LNCAP (cell line): ENCODE measurements around the gene MAP3K2.

Experiments
- TF ChIP-seq, protein P1 (sequence below): fragments of 450-650 bp; IDR thresholded peaks from 2 replicates; pipeline ENCODE4 v1.5.1; 2017; ENCODE audit warnings: mild to moderate bottlenecking

MAP3K2 gene

DNA sequence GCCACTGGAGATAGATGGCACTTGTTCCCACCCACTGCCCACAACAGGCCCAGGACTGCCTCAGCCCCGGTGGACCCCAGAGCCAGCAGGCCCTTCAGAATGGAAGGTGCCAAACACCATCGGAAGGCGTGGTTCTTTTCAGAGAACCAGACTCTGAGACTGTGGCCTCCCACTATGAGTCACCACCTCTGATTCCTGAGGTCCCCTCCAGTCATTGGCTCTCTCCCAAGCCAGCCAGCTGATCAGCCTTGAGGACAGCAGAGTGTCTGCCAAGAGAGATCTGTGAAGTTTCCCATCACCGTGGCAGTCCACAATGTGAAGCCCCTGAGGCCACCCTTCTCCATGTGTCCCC is 10.4 kb upstream of the MAP3K2 start:
- TF ChIP-seq, protein P1, sequence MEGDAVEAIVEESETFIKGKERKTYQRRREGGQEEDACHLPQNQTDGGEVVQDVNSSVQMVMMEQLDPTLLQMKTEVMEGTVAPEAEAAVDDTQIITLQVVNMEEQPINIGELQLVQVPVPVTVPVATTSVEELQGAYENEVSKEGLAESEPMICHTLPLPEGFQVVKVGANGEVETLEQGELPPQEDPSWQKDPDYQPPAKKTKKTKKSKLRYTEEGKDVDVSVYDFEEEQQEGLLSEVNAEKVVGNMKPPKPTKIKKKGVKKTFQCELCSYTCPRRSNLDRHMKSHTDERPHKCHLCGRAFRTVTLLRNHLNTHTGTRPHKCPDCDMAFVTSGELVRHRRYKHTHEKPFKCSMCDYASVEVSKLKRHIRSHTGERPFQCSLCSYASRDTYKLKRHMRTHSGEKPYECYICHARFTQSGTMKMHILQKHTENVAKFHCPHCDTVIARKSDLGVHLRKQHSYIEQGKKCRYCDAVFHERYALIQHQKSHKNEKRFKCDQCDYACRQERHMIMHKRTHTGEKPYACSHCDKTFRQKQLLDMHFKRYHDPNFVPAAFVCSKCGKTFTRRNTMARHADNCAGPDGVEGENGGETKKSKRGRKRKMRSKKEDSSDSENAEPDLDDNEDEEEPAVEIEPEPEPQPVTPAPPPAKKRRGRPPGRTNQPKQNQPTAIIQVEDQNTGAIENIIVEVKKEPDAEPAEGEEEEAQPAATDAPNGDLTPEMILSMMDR: no peak

DNA sequence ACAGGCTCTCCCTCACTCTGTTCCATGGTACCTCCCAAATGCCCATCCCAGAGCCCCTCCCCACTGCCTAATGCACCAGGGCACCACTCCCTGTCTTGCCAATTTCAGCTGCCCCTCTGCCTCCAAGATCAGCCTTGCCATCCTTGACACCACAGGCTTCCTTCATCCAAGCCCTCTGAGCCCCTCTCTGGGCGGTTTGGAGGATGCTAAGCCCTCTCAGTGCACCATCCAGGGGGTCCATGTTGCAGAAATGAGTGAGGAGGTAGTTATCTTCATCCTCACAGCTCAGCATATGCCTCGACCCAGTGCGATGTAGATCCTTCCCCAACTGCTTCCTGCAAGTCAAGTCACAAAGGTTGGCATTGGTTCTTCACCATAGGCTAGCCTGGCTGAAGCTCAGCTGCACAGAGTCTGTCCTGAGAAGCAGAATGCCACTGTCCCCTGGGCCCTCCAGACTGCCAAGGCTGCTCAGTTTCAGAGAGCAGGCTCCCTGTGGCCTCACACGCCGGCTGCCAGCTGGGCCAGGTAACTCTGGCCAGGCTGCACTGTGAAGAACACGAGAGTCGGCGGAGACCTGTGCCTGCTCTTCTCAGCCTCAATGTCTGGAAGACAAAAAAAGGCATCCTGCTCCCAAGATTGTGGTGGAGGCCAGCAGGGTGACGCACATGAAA is 9.9 kb upstream of the MAP3K2 start:
- TF ChIP-seq, protein P1: no peak

DNA sequence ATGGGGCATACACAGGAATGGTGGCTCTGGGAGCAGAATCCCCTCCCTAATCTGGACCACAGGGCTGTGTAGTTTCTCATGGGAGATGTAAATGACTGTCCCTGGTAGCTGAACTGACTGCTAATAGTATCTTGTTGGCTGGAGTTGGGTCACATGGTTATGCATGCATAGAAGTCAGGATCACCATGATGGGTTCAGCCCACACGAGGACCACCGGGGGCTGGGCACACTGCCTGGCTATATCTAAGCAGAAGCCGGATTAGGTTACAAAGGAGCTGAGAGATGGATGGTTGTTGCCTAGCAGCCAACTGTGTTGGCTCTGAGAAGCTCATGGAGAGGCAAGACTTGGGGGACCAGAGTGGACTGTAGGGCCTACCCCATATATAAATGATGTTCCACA is 6.7 kb upstream of the MAP3K2 start:
- TF ChIP-seq, protein P1: no peak

DNA sequence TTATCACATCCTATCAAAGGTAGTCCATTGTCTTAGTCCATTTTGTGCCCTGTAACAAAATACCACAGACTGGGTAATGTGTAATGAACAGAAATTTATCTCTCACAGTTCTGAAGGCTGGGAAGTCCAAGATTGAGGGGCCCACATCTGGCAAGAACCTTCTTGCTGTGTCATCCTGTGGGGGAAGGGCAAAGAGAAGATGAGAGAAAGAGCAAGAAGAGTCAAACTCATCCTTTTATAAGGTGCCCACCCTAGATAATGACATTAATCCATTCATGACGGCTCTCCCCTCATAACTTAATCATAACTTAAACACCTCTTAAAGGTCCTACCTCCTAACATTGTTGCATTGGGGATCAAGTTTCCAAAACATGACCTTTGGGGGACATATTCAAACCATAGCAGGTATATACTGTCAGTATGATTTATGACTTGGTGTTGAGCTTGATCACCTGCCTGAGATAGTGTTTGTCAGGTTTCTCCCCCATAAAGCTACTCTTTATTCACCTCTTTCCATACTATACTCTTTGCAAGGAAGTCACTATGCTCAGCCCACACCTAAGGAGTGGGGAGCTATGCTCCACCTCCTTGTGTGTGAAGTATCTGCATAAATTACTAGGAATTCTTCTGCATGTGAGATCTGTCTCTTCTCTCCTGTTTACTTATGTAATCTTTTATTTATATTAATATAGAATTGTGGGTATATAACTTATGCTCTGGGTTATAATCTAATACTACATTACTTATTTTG is 5.2 kb upstream of the MAP3K2 start:
- TF ChIP-seq, protein P1: no peak

DNA sequence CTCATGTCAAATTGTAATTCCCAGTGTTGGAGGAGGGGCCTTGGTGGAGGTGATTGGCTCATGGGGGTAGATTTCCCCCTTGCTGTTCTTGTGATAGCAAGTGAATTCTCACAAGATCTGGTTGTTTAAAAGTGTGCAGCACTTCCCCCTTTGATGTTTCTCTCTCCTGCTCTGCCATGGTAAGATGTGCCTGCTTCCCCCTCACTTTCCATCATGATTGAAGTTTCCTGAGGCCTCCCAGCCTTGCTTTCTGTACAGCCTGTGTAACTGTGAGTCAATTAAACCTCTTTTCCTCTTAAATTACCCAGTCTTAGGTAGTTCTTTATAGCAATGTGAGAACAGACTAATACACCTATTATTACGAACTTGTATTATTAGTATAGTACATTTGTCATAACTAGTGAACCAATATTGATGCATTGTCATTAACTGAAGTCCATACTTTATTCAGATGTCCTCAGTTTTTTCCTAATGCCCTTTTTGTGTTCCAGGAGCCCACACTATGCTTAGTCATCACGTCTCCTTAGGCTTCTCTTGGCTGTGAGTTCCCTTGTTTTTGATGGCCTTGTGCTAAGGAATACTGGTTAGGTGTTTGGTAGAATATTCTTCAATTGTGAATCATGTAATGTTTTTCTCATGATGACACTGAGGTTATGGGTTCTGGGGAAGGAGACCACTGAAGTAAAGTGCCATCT is 4.5 kb upstream of the MAP3K2 start:
- TF ChIP-seq, protein P1: no peak

- TF ChIP-seq, protein P1: no peak
Measured at GRCh38 chr2:127389778-127390435, 2.1 kb upstream of the MAP3K2 start.

DNA sequence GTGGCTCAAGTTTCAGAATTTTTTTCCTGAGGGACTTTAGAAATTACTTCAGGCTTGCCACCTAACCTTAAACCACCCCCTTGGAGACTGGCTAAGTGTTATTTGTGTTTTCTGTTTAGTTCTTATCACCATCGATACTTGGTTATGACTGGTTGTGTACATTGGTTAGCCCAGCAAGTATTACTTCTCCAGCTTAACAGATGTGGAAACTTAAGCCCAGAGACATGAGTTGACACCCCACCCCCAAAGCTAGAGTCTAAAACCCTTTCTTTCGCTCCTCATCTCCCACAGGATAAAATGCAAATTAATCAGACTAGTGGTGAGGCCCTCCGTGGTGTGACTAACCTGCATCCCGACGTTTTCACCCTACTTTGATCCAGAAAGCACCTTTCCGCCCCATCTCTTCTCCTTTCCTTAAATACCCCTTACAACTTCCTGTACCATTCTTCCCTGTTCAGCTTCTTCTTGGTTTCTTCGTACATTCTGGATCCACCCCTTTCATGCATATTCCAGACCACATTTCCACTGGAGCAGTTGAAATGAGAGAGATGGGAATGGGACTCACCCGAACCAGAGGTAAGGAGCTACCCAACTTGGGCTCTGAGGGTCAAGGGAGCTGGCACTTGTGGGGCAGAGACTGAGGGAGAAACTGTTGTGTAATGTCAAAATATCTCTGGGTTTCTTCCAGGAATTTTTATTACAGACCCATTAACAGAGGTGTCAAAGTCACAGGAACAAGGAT is 819 bp upstream of the MAP3K2 start:
- TF ChIP-seq, protein P1: no peak
